Heart left ventricle (tissue), 16 donors: ENCODE data around the gene TYMS. TPM values are rescaled to one million over a fixed set of nuclear protein-coding genes. Genes with fewer than 3 reads are reported as not detected.
"Not testable (repeated sequence)": the region's sequence is repeated elsewhere in the genome, so short reads cannot be mapped to it uniquely, and the experiment has no call there.

Experiments
- ATAC-seq, 4 donors: fragments of 200-7000 bp; cut with Tn5 transposase; one replicate each; pipeline ENCODE4 v1.9.1; 2020 to 2022; ENCODE audit warnings: moderate library complexity in 4 of 4, mild to moderate bottlenecking in 3 of 4, moderate number of reproducible peaks in 1 of 4
- DNase-seq, 5 donors: peaks; one replicate each; pipeline ENCODE4 v3.0.0-alpha.2; 2020
- H3K27ac ChIP-seq, 12 donors: fragments of 200-600 bp; sonication (generic) in 4 of 12; one replicate each; pipeline versions ENCODE4 v1.5.0 to v1.8.0; 2016 to 2022; ENCODE audit warnings: mild to moderate bottlenecking in 2 of 12
- H3K27me3 ChIP-seq, 9 donors: fragments of 200-600 bp; sonication (generic) in 2 of 9; one replicate each; pipeline versions ENCODE4 v1.5.1 to v1.8.0; 2016 to 2022; ENCODE audit warnings: mild to moderate bottlenecking in 3 of 9
- H3K36me3 ChIP-seq, 9 donors: fragments of 200-600 bp; sonication (generic) in 2 of 9; one replicate each; pipeline versions ENCODE4 v1.5.0 to v1.8.0; 2018 to 2022; ENCODE audit warnings: mild to moderate bottlenecking in 2 of 9
- H3K4me1 ChIP-seq, 12 donors: fragments of 200-600 bp; sonication (generic) in 4 of 12; one replicate each; pipeline versions ENCODE4 v1.5.0 to v1.8.0; 2016 to 2022; ENCODE audit warnings: mild to moderate bottlenecking in 3 of 12
- H3K4me3 ChIP-seq, 12 donors: fragments of 200-600 bp; sonication (generic) in 4 of 12; one replicate each; pipeline versions ENCODE4 v1.5.0 to v1.8.0; 2017 to 2022; ENCODE audit warnings: mild to moderate bottlenecking in 9 of 12, moderate library complexity in 4 of 12
- H3K9me3 ChIP-seq, 12 donors: fragments of 200-600 bp; sonication (generic) in 4 of 12; one replicate each; pipeline versions ENCODE4 v1.5.0 to v1.8.0; 2016 to 2022; ENCODE audit warnings: mild to moderate bottlenecking in 1 of 12
- CTCF ChIP-seq, 12 donors: fragments of 200-600 bp; sonication (generic) in 4 of 12; IDR thresholded peaks; one replicate each; pipeline versions ENCODE4 v1.5.0 to v1.8.0; 2018 to 2022; ENCODE audit warnings: antibody characterized with exemption in 12 of 12, mild to moderate bottlenecking in 5 of 12
- POLR2A ChIP-seq, 2 donors: fragments of 450-650 bp; IDR thresholded peaks; one replicate each; pipeline ENCODE4 v1.6.1; 2017; ENCODE audit warnings: antibody characterized with exemption in 2 of 2, mild to moderate bottlenecking in 2 of 2, moderate library complexity in 2 of 2
- WGBS, 4 donors: extraction: QIAGEN DNeasy Blood & Tissue Kit in 2 of 4; methylation state at CpG; one replicate each; pipeline versions ENCODE4 v1.1.5 to v1.1.7; 2013 to 2018; 5-methylcytosine and 5-hydroxymethylcytosine counted together
- intact Hi-C, 10 donors: fragments of 100-400 bp; cut with DNase I; formaldehyde crosslinking; loops; one replicate each; pipeline versions ENCODE4 v1.11.1 to v1.14.2; 2022
- polyA plus RNA-seq, 2 donors: library from polyadenylated mRNA; stranded (reverse); fragments of 200-250 nt; gene quantifications; one replicate each; pipeline ENCODE4 v1.2.3, GENCODE V29; 2013
- total RNA-seq, 9 donors: library from RNA; depleted of rRNA in 2 of 9; stranded (reverse); fragments of >200 nt in 2 of 9; fragmentation: NEBNext Ultra II Directional in 3 of 9; extraction: Animal tissue kit (Norgen Biotek cat#: 25700) in 3 of 9; gene quantifications; one replicate each; pipeline versions ENCODE4 v1.1.0 to v1.2.4, GENCODE V29; 2016 to 2023
- donor health status: ischemic (EF 13 %, LVEDD 7.1; RV severe dilation, severe dysfunction).
- donor health status: healthy with polysubstance abuse.
- donor health status: DM: no; HTN: yes; CAD: no.
- donor health status: DM: no; HTN: no; CAD: no.
- donor health status: ischemic (EF 25% LVEDD 6.9; RV normal size, moderate dysfunction).
- donor health status: ischemic (EF 25% LVEDD 5.7; RV mildly dilated, moderate dysfunction).
- donor health status: healthy.
- donor health status: DM: yes; HTN: yes; CAD: no.
- donor health status: ischemic (EF 35%, LVEDD 5.7; RV mildly dilated, moderate dysfunction).
- donor health status: nonischemic (EF 11% LVEDD 7.7; RV severe dilation, severe dysfunction).
- donor health status: DM: yes; HTN: yes; CAD: no.
- donor health status: PGD.
- donor health status: ischemic (EF 29% LVEDD 5.4; RV normal size, mild dysfunction).
- donor health status: nonischemic (EF 23%, LVEDD 6.1; RV moderate dilation, normal function).

Gene TYMS
- total and polyA plus RNA-seq, 11 donors: 0.34 to 32.3 (median 2.2) TPM; not detected in 1

GRCh38 chr18:680392-680791 is 22.9 kb downstream of the TYMS start:
- no peak for TF ChIP-seq CTCF (IDR thresholded peaks at IDR 0.05)
- TF ChIP-seq POLR2A (IDR thresholded peaks at IDR 0.05): no peak
- H3K4me3 ChIP-seq: no peak overlapping the region
- ATAC-seq (no peak), DNase-seq (no peak)
- H3K27ac ChIP-seq: no peak overlapping the region
- intact Hi-C loops: no loop called here
- H3K9me3 ChIP-seq: no peaks in the 10 kb centered on the region
- 97 to 99% (median 98%) methylated on average over 4 of the region's 4 CpGs for WGBS, 4 donors
- H3K4me1 ChIP-seq: no peaks in the 10 kb centered on the region
- H3K36me3 ChIP-seq: peaks cover 0 to 70% (median 47%) of the 10 kb centered on the region in 9 donors
- no peaks in the 10 kb centered on the region for H3K27me3 ChIP-seq

- Histone ChIP-seq H3K36me3 (peaks cover 0 to 66% (median 44%) of the 10 kb centered on the region in 9 donors), H3K4me3 (no peak overlapping the region), H3K9me3 (no peaks in the 10 kb centered on the region), H3K27ac (no peak overlapping the region), H3K27me3 (no peaks in the 10 kb centered on the region), H3K4me1 (no peaks in the 10 kb centered on the region)
- no peak for TF ChIP-seq POLR2A (IDR thresholded peaks at IDR 0.05)
- TF ChIP-seq CTCF (IDR thresholded peaks at IDR 0.05): no peak
- WGBS, 4 donors: 90 to 96% (median 93%) methylated on average over 5 of the region's 5 CpGs
- no peak for DNase-seq
- no peak for ATAC-seq
- intact Hi-C loops: no loop called here
Observed at GRCh38 chr18:681985-682384, 24.5 kb downstream of the TYMS start.

GRCh38 chr18:682416-682815 is 25.0 kb downstream of the TYMS start:
- DNase-seq, H3K4me3 ChIP-seq, H3K9me3 ChIP-seq, intact Hi-C loops, ATAC-seq, H3K27ac ChIP-seq, H3K27me3 ChIP-seq, H3K4me1 ChIP-seq: not testable (repeated sequence)
- H3K36me3 ChIP-seq: peaks cover 0 to 62% (median 44%) of the 10 kb centered on the region in 9 donors
- 93 to 98% (median 95%) methylated on average over 9 of the region's 9 CpGs for WGBS, 4 donors

GRCh38 chr18:682833-683232 is 25.4 kb downstream of the TYMS start:
- no peaks in the 10 kb centered on the region for H3K27me3 ChIP-seq
- H3K4me1 ChIP-seq: no peaks in the 10 kb centered on the region
- peaks cover 0 to 57% (median 40%) of the 10 kb centered on the region in 9 donors for H3K36me3 ChIP-seq
- no peak overlapping the region for H3K4me3 ChIP-seq
- intact Hi-C loops: no loop called here
- no peak for ATAC-seq
- DNase-seq: no peak
- H3K9me3 ChIP-seq: no peaks in the 10 kb centered on the region
- TF ChIP-seq POLR2A (IDR thresholded peaks at IDR 0.05) (no peak), CTCF (IDR thresholded peaks at IDR 0.05) (no peak)
- no peak overlapping the region for H3K27ac ChIP-seq

GRCh38 chr18:683531-683930 is 26.1 kb downstream of the TYMS start:
- no peak overlapping the region for H3K4me3 ChIP-seq
- WGBS, 4 donors: 85 to 98% (median 93%) methylated on average over 5 of the region's 5 CpGs
- peaks cover 0 to 53% (median 36%) of the 10 kb centered on the region in 9 donors for H3K36me3 ChIP-seq
- ATAC-seq (no peak), DNase-seq (no peak)
- H3K9me3 ChIP-seq: no peaks in the 10 kb centered on the region
- TF ChIP-seq CTCF (IDR thresholded peaks at IDR 0.05): no peak
- no peak for TF ChIP-seq POLR2A (IDR thresholded peaks at IDR 0.05)
- intact Hi-C loops: no loop called here
- H3K27ac ChIP-seq: no peak overlapping the region
- H3K4me1 ChIP-seq: no peaks in the 10 kb centered on the region
- no peaks in the 10 kb centered on the region for H3K27me3 ChIP-seq
